Posterior cingulate gyrus (tissue), 11 donors: ENCODE measurements around the gene FAM117A.

Experiments used
- DNase-seq, 10 donors: peaks; one replicate each; pipeline versions ENCODE4 v3.0.0 to v3.0.0-alpha.2; 2020 to 2021; ENCODE audit warnings: mixed read lengths in 3 of 10
- intact Hi-C: fragments of 100-400 bp; cut with DNase I; formaldehyde crosslinking; loops from one replicate; pipeline ENCODE4 v1.15.1; 2023

FAM117A gene, protein sequence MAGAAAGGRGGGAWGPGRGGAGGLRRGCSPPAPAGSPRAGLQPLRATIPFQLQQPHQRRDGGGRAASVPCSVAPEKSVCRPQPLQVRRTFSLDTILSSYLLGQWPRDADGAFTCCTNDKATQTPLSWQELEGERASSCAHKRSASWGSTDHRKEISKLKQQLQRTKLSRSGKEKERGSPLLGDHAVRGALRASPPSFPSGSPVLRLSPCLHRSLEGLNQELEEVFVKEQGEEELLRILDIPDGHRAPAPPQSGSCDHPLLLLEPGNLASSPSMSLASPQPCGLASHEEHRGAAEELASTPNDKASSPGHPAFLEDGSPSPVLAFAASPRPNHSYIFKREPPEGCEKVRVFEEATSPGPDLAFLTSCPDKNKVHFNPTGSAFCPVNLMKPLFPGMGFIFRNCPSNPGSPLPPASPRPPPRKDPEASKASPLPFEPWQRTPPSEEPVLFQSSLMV

DNA sequence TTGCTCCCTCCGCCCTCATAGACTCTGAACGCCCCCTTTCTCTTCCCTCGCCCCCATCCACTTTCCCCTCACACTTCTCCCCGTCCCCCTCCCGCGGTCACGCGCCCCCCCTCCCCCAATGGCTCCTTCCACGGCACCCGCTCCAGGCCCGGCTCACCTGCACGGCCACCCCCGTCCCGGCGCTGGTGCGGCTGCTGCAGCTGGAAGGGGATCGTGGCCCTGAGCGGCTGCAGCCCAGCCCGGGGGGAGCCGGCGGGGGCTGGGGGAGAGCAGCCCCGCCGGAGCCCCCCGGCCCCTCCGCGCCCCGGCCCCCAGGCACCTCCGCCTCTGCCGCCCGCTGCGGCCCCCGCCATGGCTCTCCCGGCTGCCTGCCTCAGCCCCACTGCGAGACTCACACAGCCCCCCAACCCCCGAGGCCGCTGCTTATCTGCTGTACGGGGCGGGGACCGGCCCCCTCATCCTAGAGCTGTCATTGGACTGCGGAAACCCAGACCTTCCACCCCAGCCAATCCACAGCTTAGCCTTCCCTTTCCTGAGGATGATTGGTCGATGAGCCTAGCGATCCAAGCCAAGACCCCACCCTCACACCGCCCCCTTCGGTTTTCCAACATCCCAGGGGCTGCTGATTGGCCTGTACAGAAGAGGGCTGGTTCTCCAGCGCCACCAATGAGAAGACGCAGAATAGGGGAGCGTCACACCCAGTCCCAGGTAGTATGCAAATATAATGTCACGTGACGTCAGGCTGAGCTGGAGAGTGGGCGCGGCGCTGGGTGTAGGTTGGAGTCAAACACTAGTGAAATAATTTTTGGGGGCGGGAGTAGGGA is at the start of gene FAM117A:
Gene FAM117A (minus strand): TSS at position 397 of the 824 bp plus-strand sequence. CDS start 44 bp downstream, at position 353.
- peak; percentile 87 to 99 (median 97) for DNase-seq
- intact Hi-C loops = loop anchor here (2.0 kb wide), 1 partner anchor 23 kb away; no protein-coding TSS in a partner anchor

DNA sequence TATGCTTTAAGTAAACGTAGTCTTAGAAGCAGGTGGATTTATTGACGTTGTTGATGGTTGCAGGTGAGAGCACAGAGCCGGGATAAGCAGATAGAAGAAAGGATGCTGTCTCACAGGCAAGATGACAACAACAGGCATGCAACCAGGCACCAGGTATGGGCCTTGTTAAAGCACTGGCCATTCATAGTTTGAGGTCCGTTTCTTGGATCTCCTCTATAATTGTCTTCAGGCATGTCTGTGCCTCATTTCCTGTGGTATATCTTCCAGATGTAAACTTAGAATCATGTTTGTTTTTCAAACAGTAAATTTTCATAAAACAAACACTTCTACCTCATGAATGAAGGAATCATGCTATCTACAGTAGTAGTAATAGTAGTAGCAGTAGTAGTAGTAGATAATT is 45.1 kb upstream of the FAM117A start:
- no peak for DNase-seq
- intact Hi-C loops = loop anchor here (10.0 kb wide), 1 partner anchor 64 kb away; no protein-coding TSS in a partner anchor

DNA sequence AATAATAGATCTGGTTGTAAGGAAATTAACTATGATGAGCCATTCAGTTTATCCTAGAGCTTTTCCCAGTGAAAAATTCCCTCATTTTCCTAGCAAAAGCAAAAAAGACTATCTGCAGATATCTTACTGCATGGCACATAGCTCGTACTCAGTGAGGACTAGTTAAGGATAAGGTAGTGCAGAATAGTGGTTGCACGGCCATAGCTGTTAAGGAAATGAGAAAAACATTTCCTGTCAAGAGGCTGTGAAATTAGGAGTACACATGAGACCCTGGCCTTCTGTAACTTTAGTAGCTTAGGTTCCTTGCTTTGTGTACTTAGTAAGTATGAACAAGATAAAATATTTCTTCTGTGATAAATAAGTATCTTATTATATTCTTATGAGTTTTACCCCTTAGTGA is 34.8 kb upstream of the FAM117A start:
- DNase-seq = no peak
- intact Hi-C loops = no loop called here

DNA sequence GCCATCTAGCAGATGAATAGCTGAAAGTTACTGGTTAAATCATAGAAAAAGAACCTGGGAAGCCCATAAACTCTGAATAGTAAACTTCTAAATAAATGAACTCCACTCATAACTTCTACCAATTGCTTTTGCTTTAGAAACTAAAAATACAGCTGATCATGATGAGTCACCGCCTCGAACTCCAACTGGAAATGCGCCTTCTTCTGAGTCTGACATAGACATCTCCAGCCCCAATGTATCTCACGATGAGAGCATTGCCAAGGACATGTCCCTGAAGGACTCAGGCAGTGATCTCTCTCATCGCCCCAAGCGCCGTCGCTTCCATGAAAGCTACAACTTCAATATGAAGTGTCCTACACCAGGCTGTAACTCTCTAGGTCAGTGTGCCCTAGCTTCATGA is 34.3 kb upstream of the FAM117A start:
- intact Hi-C loops = no loop called here
- DNase-seq = no peak

DNA sequence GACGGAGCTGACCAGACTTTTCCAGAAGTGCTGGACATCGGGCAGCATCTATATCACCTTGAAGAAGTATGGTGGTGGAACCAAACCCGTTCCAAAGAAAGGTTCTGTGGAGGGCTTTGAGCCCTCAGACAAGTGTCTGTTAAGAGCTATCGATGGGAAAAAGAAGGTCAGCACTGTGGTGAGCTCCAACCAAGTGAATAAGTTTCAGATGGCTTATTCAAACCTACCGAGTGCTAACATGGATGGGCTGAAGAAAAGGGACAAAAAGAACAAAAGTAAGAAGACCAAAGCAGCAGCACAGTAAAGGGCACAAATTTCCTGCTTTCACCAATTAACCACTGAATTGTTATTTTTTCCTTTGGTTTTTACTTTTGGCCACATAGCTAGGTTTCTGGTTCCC is 31.4 kb upstream of the FAM117A start:
- no peak for DNase-seq
- intact Hi-C loops = no loop called here

DNA sequence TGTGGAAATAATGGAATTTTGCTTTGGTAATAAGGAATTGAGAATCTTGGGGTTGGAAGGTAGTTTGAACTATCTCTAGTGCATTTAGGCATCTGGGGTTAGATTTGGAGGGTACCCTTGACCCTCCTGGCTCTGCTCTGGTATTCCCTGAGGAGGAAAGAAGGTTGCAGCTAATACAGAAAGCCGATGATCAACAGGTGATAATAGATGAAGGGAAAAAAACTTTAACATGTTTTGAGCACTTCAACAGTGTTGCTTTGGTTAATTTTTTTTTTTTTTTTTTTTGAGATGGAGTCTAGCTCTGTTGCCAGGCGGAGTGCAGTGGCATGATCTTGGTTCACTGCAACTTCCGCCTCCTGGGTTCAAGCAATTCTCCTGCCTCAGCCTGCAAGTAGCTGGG is 29.4 kb upstream of the FAM117A start:
- intact Hi-C loops = no loop called here
- DNase-seq = no peak

DNA sequence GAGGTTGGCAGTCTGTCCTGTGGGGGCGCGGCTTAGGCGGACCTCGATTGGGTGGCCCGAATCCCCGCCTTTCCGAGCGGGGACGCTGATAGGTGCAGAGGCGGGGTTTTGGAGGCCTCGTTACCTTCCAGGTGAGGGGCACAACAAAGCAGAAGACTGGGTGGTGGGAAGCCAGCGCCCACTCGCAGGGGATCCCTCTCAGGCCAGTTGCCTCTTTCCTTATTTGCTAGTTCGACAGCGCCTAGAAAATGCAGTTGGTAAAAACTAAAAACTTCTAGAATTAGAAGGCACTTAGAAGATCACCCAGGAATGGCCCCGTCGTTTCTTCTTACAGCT is 25.3 kb upstream of the FAM117A start:
- no peak for DNase-seq
- intact Hi-C loops = loop anchor here (2.0 to 10.0 kb wide), 2 partner anchors 80 to 224 kb away; no protein-coding TSS in a partner anchor

DNA sequence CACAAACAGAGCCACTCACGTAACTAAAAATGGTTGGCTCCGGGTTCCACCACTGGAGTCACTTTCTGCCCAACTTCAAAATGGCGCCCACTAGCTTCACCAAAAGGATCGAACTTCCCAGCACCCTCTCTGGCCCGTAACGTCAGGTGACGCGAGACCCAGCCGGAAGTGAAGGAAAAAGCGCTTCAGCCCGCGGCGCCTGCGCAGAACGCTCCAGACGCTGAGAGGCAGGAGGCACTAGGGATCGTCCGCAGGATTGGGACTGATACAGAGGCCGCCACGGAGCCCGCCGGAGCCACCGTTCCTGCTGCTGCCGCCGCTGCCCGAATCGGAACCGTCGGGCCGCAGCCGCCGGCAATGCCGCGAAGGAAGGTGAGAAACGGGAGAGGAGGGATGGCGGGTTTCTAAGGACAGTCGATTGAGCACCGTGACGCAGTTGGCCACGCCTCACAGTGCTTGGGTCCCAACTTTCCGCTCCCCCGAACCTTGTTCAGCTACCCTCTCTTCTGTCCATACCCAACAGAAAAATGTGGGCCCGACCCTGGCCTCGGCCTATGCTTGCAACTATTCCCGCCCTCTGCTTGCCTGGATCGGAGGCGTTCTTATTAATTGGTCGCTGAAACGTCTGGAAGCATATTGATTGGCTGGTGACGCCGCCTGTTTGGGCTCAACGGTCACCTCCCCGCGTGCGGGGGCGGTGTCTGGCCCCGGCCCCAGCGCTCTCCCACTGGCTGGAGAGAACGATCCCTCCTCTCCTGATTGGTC is 24.7 kb upstream of the FAM117A start, which contains the start of gene KAT7:
Gene KAT7 (plus strand): TSS at position 204 of the 765 bp plus-strand sequence. CDS start 154 bp downstream, at position 358.
- intact Hi-C loops = loop anchor here (2.0 to 10.0 kb wide), 2 partner anchors 80 to 224 kb away; no protein-coding TSS in a partner anchor
- DNase-seq = peak; percentile 98 to 100 (median 99)

DNA sequence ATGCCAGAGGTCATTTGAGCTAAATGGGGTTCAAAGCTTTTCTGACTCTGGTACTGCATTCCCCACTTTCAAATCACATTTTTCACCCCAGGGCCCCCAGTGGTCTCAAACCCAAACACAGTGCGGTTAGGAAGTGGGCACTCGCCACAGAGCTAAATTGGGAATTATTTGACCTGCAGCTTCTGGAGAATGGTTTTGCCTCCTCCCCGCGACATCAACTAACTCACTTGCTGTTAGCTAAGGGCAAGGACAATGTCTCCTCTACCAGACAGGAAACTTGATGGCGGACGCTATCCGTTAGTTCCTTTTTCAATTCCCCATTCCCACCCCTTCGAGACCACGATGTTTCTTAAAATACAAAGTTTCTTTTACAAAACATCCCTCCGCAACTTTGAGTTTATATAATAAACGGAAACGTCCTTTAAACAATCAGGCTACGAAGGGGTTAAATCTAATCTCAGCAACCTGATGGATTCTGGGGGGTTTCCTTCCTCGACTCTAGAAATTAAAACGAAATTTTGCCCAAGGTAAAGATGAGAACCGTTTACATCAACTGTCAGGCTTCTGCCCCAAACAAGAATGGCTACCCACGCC is 24.1 kb upstream of the FAM117A start:
- peak in 1 of 10 donors; percentile 17 for DNase-seq
- intact Hi-C loops = loop anchor here (2.0 to 10.0 kb wide), 3 partner anchors 23 to 223 kb away; partner anchors contain the start of gene FAM117A

DNA sequence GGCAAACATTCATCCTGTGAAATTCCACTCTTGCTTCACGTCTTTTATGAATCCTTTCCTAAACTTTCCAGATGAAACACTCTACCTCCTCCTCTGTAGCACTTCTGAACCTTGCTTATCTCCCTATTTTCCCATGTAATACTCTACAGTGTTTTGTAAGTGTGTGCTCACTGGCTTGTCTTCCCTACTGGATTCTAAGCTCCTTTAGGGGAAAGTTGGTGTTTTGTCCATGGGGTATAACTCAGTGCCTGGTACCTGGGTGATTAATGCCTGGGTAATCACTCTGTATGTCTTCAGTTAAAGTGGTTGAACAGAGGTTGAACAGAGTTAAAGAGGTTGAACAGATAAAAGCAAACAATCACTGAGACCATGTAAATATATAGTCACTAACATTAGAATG is 20.7 kb upstream of the FAM117A start:
- intact Hi-C loops = loop anchor here (10.0 kb wide), 1 partner anchor 220 kb away; no protein-coding TSS in a partner anchor
- no peak for DNase-seq

DNA sequence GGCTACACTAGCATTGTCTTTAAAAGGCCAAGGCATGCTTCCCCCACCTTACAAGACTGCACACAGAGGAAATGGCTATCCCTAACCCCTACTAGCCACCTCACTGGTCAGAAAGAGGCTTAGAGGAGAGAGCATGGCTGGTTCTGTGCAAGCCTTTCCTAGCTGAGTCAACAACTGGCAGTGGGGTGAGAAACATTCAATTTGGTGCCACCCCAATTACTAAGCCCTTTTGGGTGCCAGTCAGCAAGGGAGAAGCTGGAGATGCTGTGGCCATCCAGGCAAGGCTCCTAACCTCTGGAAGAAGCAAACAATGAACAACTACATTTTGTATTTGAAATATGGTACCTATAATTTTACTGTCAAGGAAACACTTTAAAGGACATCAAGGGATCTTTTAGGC is 19.9 kb upstream of the FAM117A start:
- no peak for DNase-seq
- intact Hi-C loops = loop anchor here (10.0 kb wide), 1 partner anchor 219 kb away; no protein-coding TSS in a partner anchor

DNA sequence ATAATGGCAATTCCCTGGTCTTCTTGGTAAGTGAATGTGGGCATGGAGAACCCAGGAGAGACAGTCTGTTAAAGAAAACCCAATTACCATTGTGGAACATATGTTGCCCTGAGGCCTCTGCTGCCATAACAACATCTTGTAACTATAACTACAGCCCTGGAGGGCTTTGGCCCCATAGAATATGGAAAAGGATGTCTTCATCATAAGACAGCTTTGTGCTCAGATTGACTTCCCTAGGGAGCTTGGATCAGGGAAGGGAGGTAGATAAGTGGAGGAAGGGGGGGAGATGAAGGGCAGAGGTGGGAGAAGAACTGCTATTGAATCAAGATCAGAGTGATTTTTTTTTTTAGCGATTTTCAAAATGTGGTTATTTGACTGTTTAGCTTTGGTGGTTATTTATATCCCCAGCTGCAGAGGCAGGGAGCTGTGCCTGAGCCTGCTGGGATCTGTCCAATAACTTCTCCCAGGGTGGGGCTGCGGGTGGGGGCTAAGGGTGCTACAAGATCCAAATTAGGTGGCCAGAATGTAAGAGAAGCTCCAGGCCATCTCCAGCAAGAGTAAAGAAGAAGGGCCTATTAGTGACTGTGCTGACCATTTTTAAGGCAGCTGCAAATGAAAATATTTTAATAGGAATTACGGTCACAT is 19.3 kb upstream of the FAM117A start:
- intact Hi-C loops = loop anchor here (10.0 kb wide), 1 partner anchor 218 kb away; no protein-coding TSS in a partner anchor
- no peak for DNase-seq

DNA sequence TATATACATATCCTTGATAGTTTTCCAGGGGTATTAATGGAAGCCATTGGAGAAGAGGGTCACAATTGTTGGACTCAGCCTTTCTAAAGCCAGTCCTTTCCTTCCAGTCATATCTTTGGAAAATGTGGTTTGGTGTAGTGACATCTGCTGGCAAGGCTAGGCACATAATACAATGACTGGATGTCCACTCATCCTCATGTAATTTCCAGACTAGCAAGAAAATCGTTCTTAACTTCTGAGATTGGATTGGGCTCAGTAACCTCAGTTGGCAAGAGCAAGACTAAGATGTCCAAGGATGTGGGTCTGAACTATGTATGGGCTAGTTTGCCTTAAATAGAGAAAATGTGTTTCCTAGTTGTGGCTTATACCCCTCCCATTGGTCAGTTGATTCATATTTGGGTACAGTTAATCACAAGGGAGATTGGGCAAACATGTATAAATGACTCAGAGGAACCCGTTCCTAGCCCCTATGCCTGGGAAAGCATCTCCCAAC is 15.9 kb upstream of the FAM117A start:
- intact Hi-C loops = loop anchor here (10.0 kb wide), 1 partner anchor 215 kb away; no protein-coding TSS in a partner anchor
- DNase-seq = peak in 1 of 10 donors; percentile 15

DNA sequence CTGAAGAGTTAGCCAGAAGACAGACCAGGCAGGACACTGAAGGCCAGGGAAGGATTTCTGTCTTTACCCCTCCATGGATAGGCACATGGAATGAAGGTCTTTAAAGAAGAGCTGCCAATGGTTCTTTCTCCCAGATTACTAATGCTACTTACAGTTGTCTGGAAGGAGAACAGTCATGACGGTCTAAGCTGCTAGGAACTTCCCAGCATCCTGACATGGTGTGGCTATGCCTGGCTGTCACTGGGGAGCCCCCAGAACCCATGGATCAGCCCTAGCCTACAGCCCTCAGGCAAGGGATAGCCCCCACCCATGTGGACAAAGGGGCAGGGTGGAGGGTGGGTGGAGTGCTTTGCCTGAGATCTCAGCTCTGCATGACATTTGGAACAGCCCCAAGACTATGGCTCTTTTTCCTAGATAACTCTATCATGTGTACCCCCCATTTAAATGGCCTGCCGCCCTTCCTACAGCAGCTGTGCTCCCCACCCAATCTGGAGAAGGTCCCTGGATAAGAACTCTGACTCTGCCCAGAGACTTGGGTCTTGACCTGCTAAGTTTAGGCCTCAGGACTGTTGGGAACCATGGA is 15.3 kb upstream of the FAM117A start:
- no peak for DNase-seq
- intact Hi-C loops = no loop called here

DNA sequence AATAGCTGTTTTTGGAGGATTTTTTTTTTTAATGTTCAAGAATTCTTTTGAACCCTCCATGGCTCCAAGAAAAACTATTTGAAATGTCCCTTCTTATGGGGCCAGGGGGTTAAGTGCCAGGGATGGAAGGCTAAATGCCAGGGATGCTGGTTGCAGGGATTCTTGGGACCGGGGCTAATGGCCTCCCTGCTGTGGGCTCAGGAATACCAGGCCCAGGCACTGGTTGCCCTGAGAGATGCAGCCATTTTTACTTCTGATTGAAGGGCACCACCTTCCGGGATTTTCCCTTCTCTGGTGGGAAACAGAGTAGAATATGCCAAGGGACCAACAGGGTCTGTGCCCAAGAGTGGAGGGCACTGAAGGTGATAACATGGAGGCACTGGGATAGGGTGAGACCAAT is 13.6 kb upstream of the FAM117A start:
- DNase-seq = no peak
- intact Hi-C loops = no loop called here

DNA sequence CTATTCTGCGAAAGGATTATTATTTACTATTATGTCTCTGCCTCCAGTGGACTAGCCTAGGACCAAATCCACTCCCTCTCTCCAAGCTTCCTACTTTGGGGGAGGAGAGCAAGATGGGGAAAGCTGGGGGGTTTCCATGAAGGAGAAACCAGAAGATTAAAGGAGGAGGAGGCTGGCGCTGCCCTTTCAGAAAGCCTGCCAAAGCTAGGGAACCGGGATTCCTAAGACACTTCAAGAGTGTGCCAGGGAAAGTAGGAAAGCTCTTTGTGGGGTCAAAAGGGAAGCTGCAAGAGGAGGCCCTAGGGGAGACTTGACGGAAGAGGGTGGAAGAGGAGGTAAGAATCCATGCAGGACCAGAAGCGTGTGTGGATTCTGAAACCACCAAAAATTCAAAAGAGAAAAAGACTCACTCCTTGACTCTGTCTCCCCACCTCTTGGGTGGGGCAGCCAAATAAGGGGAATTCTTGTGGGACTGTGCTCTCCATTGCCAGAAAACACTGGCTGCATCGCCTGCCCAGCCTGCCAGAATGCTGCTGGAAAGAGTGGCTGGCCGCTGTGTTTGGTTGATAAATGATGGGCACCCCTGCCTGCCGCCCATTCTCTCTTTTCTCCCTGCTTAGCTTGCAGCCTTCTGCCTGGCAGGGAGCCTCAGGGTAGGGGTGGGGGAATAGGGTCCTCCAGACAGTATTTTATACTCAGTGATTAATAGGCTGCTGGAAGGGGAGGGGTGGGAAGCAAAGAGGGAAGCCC is 12.8 kb upstream of the FAM117A start:
- intact Hi-C loops = no loop called here
- peak in 2 of 10 donors; percentile 82 to 84 for DNase-seq

DNA sequence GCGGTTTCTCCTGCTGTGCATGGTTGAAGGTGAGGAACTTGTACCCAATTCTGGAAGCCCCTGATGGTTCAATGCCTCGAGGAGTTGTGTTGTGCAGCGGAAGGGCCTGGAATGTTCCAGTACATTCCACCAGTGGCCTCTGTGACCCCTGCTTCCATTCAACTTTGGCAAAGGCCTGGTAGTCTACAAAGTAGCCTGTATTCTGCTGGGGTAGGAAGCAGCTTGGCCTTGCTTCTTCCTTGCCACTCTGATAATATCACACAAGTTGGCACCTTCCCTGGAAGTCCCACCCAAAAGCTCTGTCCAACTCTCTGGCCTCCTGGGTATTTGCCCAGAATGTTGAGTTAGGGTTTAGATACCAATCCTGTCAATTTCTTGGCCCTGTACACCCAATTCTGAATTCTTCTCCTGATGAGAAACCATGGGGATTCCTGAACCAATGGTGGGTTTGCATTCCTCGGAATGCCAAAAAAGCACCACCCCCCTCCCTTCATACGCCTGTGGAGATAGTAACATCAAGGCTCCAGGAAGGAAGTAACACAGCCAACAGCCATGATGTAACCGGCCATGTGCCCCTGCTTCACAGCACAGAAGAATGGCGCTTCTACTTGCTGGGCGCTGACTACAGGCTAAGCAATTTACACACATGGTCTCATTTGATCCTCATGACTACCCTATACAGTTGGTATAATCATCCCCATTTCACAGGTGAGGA is 11.8 kb upstream of the FAM117A start:
- no peak for DNase-seq
- intact Hi-C loops = no loop called here
